K562 (cell line): ENCODE measurements around the gene SUPT3H. TPM values are rescaled to one million over a fixed set of nuclear protein-coding genes. Genes with fewer than 3 reads are reported as not detected.

Experiments
- CBX1 ChIP-seq: sonication (generic); IDR thresholded peaks from 2 replicates; pipeline ENCODE4 v1.6.1; 2016; ENCODE audit warnings: antibody characterized with exemption, low read depth, mild to moderate bottlenecking
- CBX5 ChIP-seq: IDR thresholded peaks from 2 replicates; pipeline ENCODE4 v1.6.1; 2014; ENCODE audit warnings: low read depth, borderline replicate concordance
- CC2D1A ChIP-seq: fragments of 450-650 bp; IDR thresholded peaks from 2 replicates; pipeline ENCODE4 v1.6.1; 2017; ENCODE audit warnings: mild to moderate bottlenecking
- FOSL1 ChIP-seq: fragments of 200-800 bp; sonication (Bioruptor generic); conservative IDR thresholded peaks from 2 replicates; pipeline ENCODE4 v1.6.1; 2016; ENCODE audit warnings: missing genetic modification characterization, missing compliant biosample characterization
- FOXO4 ChIP-seq: fragments of 450-650 bp; formaldehyde crosslinking; IDR thresholded peaks from 2 replicates; pipeline ENCODE4 v1.4.0; 2020; ENCODE audit warnings: mild to moderate bottlenecking, moderate library complexity
- HMBOX1 ChIP-seq: sonication (generic); IDR thresholded peaks from 2 replicates; pipeline ENCODE4 v1.6.1; 2016
- MCM7 ChIP-seq, 2 experiments: fragments of 450-650 bp; IDR thresholded peaks; 2 replicates each; pipeline ENCODE4 v1.6.1; 2016 to 2018
- NCOA2 ChIP-seq, 2 experiments: fragments of 450-650 bp; IDR thresholded peaks; 2 replicates each; pipeline ENCODE4 v1.6.1; 2018; ENCODE audit warnings: mild to moderate bottlenecking in 2 of 2, moderate library complexity in 1 of 2; ENCODE audit not compliant: partially characterized antibody in 2 of 2
- POU5F1 ChIP-seq: fragments of 150-350 bp; IDR thresholded peaks from 2 replicates; pipeline ENCODE4 v1.6.1; 2014; ENCODE audit warnings: borderline replicate concordance, low read length, low read depth, mild to moderate bottlenecking; ENCODE audit not compliant: partially characterized antibody
- SPI1 ChIP-seq: IDR thresholded peaks from 2 replicates; pipeline ENCODE4 v1.6.1; 2011; ENCODE audit warnings: low read depth, low read length, control low read depth, borderline replicate concordance
- ZFP91 ChIP-seq: sonication (generic); formaldehyde crosslinking; IDR thresholded peaks from 2 replicates; pipeline ENCODE4 v1.8.0; 2022; ENCODE audit warnings: mild to moderate bottlenecking, missing genetic modification reagents
- ZNF274 ChIP-seq: IDR thresholded peaks from 2 replicates; pipeline ENCODE4 v1.6.1; 2011; ENCODE audit warnings: low read depth, mild to moderate bottlenecking, low read length, moderate library complexity, borderline replicate concordance
- ZNF280B ChIP-seq: fragments of 250-450 bp; sonication (Bioruptor Pico); IDR thresholded peaks from 2 replicates; pipeline ENCODE4 v1.5.1; 2021; ENCODE audit warnings: mild to moderate bottlenecking
- ZNF3 ChIP-seq: fragments of 250-450 bp; sonication (Bioruptor Pico); IDR thresholded peaks from 2 replicates; pipeline ENCODE4 v1.5.0; 2021; ENCODE audit warnings: mild to moderate bottlenecking, moderate library complexity
- ZNF407 ChIP-seq: fragments of 450-650 bp; IDR thresholded peaks from 2 replicates; pipeline ENCODE4 v1.6.1; 2016; ENCODE audit warnings: low read depth
- ZNF77 ChIP-seq: fragments of 250-450 bp; sonication (Bioruptor Pico); IDR thresholded peaks from 2 replicates; pipeline ENCODE4 v1.5.0; 2020
- polyA plus RNA-seq, 8 experiments: library from polyadenylated mRNA; depleted of rRNA in 4 of 8; stranded (reverse) in 5 of 8; unstranded in 3 of 8; fragments of >200 nt; fragmentation: Nextera tagmentation in 2 of 8; fragmentation: Illumina TruSeq in 1 of 8; extraction: Ambion mirVana in 2 of 8; extraction: Trizol in 1 of 8; gene quantifications; 2 replicates each; pipeline versions ENCODE4 v1.2.1 to v1.2.3, GENCODE V29; 2011 to 2014; ENCODE audit warnings: inconsistent platforms in 1 of 8, missing spikeins in 1 of 8
- total RNA-seq, 7 experiments: library from RNA; depleted of rRNA in 6 of 7; stranded (reverse); fragments of >200 nt in 6 of 7; fragmentation: Illumina TruSeq in 2 of 7; extraction: Trizol in 2 of 7; gene quantifications; 2 replicates each; pipeline versions ENCODE4 v1.2.1 to v1.2.3, GENCODE V29; 2011 to 2021; ENCODE audit warnings: low replicate concordance in 1 of 7

The SUPT3H gene
- total and polyA plus RNA-seq, 9 of the 15 experiments (the other 6 are each of a cell fraction or from before 2014, with no cell fraction given): 7.2 to 16.3 (median 11.9) TPM

GRCh38 chr6:45320349-45320748, 57.4 kb downstream of the SUPT3H start (continued):
- TF ChIP-seq ZNF407 (no peak), POU5F1 (no peak), ZNF274 (0 out of 2 replicates have a peak, but pooled peaks have one; percentile 23), FOXO4 (CRISPR knock-in tag) (no peak), ZNF280B (CRISPR knock-in tag) (no peak), FOSL1 (tag) (no peak), ZNF3 (CRISPR knock-in tag) (no peak), MCM7 (IDR thresholded peaks at IDR 0.05) (no peak), CBX5 (no peak), CBX1 (0 out of 2 replicates have a peak, but pooled peaks have one; percentile 60), HMBOX1 (no peak), ZNF77 (CRISPR knock-in tag) (no peak), ZFP91 (CRISPR knock-in tag) (no peak), NCOA2 (IDR thresholded peaks at IDR 0.05; ENCODE audit: partially characterized antibody in 2 of 2) (no peak), CC2D1A (peak; percentile 88), SPI1 (no peak)
